Brain microvascular endothelial cell (primary cell): ENCODE measurements around the gene TSC22D2.

Experiments
- DNase-seq: peaks from one replicate; pipeline ENCODE4 v3.0.0-alpha.2; 2020
- H3K27ac ChIP-seq: fragments of 250-450 bp; sonication (Bioruptor Pico); 2 replicates; pipeline ENCODE4 v1.5.1; 2020; ENCODE audit warnings: mild to moderate bottlenecking, moderate library complexity
- H3K27me3 ChIP-seq: fragments of 250-450 bp; sonication (Bioruptor Pico); replicated peaks from 2 replicates; pipeline ENCODE4 v1.5.1; 2020; ENCODE audit warnings: mild to moderate bottlenecking
- H3K36me3 ChIP-seq: fragments of 250-450 bp; sonication (Bioruptor Pico); replicated peaks from 2 replicates; pipeline ENCODE4 v1.5.1; 2020; ENCODE audit warnings: mild to moderate bottlenecking
- H3K4me3 ChIP-seq: 2 replicates; pipeline ENCODE4 v1.5.1; 2011; ENCODE audit warnings: low read depth, mild to moderate bottlenecking, control low read depth, low read length, moderate library complexity
- CTCF ChIP-seq: IDR thresholded peaks from 2 replicates; pipeline ENCODE4 v1.5.1; 2011; ENCODE audit warnings: low read depth, mild to moderate bottlenecking, moderate library complexity, low read length, control low read depth, inconsistent platforms; ENCODE audit errors: missing control alignments
- in situ Hi-C: cut with HindIII; loops from 2 replicates; pipeline ENCODE4 v1.10.0; 2017; ENCODE audit warnings: low sequenced_read_pairs, low pct_ligation_motif_present

The TSC22D2 gene

GRCh38 chr3:150421256-150421655 lies 13.2 kb downstream of the TSC22D2 start:
- in situ Hi-C loops = no loop called here
- Histone ChIP-seq H3K36me3 (peaks cover 2% of the 10 kb centered on the region), H3K27ac (no peak overlapping the region), H3K27me3 (no peaks in the 10 kb centered on the region), H3K4me3 (no peak overlapping the region)
- TF ChIP-seq CTCF = no peak
- DNase-seq = no peak

GRCh38 chr3:150421799-150422548 lies 13.9 kb downstream of the TSC22D2 start:
- peaks cover 2% of the 10 kb centered on the region for H3K36me3 ChIP-seq
- TF ChIP-seq CTCF = no peak
- no peak for DNase-seq
- no peak overlapping the region for H3K27ac ChIP-seq
- H3K27me3 ChIP-seq = no peaks in the 10 kb centered on the region
- H3K4me3 ChIP-seq = no peak overlapping the region
- in situ Hi-C loops = no loop called here

DNA sequence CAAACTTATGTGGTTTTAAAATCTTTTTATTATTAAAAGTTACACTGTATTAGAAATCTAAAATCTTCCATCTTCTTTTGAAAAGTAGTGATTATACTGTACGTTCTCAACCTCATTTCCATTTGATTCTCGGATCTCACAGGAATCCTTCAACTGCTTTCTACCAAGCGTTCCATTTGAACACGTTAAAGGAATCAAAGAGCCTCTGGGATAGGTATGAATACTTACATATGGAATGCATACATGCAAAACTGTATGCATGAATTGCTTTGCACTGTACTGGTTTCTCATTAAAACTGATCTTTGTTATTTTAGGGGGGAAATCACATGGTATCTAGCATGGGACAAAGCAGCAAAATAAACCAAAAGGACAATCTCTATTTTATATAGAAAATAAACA lies 14.8 kb downstream of the TSC22D2 start:
- H3K36me3 ChIP-seq = peaks cover 2% of the 10 kb centered on the region
- H3K4me3 ChIP-seq = no peak overlapping the region
- in situ Hi-C loops = no loop called here
- no peak for TF ChIP-seq CTCF
- H3K27ac ChIP-seq = no peak overlapping the region
- H3K27me3 ChIP-seq = no peaks in the 10 kb centered on the region
- DNase-seq = no peak

DNA sequence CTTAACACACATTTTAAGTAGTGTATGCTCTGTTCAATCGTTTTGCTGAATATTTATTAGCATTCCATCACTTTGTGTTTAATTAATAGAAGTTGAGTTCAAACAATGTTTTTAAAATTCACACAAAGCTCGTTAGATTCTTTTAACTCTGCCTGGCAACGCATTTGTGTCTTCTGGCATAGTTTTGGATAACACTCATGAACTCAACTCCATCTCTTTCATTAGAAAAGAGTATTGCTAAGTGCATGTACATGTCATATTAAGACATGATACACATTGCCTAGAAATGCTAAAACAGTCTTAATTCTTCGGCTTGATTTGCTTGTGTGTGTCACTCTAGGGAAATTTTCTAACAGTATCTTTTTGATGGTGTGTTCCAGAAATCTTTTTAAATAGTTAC lies 15.7 kb downstream of the TSC22D2 start:
- Histone ChIP-seq H3K4me3 (no peak overlapping the region), H3K27ac (no peak overlapping the region), H3K27me3 (no peaks in the 10 kb centered on the region), H3K36me3 (peaks cover 2% of the 10 kb centered on the region)
- in situ Hi-C loops = no loop called here
- DNase-seq = no peak
- TF ChIP-seq CTCF = no peak

GRCh38 chr3:150426292-150426691 lies 18.2 kb downstream of the TSC22D2 start:
- in situ Hi-C loops = no loop called here
- Histone ChIP-seq H3K36me3 (peaks cover 2% of the 10 kb centered on the region), H3K27me3 (no peaks in the 10 kb centered on the region), H3K27ac (no peak overlapping the region), H3K4me3 (no peak overlapping the region)
- no peak for DNase-seq
- TF ChIP-seq CTCF = no peak

GRCh38 chr3:150428562-150428961 lies 20.5 kb downstream of the TSC22D2 start:
- Histone ChIP-seq H3K27ac (no peak overlapping the region), H3K4me3 (no peak overlapping the region), H3K36me3 (no peaks in the 10 kb centered on the region), H3K27me3 (no peaks in the 10 kb centered on the region)
- no peak for DNase-seq
- in situ Hi-C loops = no loop called here
- no peak for TF ChIP-seq CTCF
